SH-SY5Y (cell line): ENCODE results near the gene NRIP1.

ENCODE experiments used
- GATA2 ChIP-seq: IDR thresholded peaks from 2 replicates; pipeline ENCODE4 v1.6.1; 2011; ENCODE audit warnings: mild to moderate bottlenecking, low read depth, low read length
- GATA3 ChIP-seq: IDR thresholded peaks from 2 replicates; pipeline ENCODE4 v1.6.1; 2011; ENCODE audit warnings: low read depth, mild to moderate bottlenecking, low read length, moderate library complexity

NRIP1 gene, protein sequence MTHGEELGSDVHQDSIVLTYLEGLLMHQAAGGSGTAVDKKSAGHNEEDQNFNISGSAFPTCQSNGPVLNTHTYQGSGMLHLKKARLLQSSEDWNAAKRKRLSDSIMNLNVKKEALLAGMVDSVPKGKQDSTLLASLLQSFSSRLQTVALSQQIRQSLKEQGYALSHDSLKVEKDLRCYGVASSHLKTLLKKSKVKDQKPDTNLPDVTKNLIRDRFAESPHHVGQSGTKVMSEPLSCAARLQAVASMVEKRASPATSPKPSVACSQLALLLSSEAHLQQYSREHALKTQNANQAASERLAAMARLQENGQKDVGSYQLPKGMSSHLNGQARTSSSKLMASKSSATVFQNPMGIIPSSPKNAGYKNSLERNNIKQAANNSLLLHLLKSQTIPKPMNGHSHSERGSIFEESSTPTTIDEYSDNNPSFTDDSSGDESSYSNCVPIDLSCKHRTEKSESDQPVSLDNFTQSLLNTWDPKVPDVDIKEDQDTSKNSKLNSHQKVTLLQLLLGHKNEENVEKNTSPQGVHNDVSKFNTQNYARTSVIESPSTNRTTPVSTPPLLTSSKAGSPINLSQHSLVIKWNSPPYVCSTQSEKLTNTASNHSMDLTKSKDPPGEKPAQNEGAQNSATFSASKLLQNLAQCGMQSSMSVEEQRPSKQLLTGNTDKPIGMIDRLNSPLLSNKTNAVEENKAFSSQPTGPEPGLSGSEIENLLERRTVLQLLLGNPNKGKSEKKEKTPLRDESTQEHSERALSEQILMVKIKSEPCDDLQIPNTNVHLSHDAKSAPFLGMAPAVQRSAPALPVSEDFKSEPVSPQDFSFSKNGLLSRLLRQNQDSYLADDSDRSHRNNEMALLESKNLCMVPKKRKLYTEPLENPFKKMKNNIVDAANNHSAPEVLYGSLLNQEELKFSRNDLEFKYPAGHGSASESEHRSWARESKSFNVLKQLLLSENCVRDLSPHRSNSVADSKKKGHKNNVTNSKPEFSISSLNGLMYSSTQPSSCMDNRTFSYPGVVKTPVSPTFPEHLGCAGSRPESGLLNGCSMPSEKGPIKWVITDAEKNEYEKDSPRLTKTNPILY (N-terminal part only)

DNA sequence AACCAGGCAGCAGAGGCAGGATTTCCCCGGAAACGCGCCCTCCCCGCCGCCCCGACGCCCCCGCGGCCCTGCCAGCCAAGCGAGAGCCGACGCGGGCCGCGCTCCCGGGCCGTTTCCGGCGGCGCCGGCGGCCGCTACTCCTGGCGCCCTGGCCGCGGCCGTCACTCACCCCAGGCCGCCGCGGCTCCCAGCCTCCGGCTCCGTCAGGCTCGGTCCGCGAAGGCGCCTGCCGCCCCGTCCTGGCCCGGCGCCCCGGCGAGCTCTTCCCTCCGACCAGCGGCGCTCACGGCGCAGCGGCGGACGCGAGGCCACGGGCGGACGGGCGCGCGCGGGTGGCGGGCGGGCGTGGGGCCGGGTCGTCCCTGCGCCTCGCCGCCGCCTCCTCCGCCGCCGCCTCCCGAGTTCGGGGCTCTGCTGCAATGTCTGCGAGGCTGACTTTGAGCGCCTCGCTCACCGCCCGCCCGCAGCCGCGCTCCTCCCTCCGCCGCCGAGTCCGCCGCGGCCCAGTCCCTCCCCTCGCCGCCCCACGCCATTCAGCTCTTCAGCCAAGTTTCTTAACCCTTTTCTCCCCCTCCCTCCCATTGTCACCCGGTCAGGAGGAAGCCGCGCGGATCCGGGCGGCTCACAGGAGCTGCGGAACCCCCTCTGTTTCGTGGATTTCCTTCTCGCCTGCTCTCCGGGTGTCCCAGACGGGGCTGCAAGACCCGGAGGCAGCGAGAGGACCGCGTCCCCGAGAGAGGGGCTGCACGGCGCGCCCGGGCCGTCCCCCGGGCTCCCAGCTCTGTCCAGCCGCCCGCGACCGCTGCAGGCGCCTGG lies at the start of gene NRIP1:
Gene NRIP1, minus strand, starts transcription at position 425 of the 816 bp plus-strand sequence. CDS start 96,808 bp downstream, outside the sequence.
- no peak for TF ChIP-seq GATA2
- no peak for TF ChIP-seq GATA3

GRCh38 chr21:15112858-15113257 lies 48.1 kb upstream of the NRIP1 start:
- no peak for TF ChIP-seq GATA2

DNA sequence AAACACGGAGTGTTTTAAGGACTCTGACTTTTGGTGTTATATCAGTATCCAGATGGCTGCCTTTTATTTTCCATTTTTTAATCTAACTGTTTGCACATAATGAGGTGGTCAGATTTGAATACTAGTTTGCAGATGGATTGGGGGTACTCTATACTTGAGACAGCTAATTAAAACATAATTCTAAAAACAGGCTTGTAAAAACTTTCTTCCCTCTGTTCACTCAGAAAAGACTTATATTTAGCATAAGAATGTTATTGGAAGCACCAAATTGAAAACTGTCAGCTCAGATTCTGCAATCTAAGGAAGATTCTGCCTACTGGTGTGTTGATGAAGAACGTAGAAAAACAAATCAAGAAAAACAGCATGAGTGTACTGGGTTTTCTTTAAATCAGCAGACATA lies 44.0 kb upstream of the NRIP1 start:
- no peak for TF ChIP-seq GATA2
- no peak for TF ChIP-seq GATA3

DNA sequence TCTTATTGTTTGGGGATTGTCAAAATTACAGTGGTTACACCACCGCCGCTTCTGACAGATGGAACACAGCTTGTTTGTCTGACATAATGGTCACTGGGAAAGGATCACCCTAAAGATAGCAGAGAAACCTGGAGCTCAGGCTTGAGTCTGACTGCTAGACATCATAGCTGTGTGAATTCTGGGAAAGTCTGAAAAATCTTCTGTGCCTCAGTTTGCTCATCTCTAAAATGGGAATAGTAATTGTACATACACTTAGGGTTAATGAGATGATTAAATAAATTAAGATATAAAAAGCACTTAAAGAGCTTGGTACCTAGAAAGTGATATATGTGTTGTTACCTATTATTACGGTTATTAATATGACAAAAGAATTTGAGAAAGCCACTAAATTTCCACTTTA lies 39.7 kb upstream of the NRIP1 start:
- TF ChIP-seq GATA2 = no peak
- no peak for TF ChIP-seq GATA3

GRCh38 chr21:15098908-15099307 lies 34.1 kb upstream of the NRIP1 start:
- no peak for TF ChIP-seq GATA2
- TF ChIP-seq GATA3 = no peak

DNA sequence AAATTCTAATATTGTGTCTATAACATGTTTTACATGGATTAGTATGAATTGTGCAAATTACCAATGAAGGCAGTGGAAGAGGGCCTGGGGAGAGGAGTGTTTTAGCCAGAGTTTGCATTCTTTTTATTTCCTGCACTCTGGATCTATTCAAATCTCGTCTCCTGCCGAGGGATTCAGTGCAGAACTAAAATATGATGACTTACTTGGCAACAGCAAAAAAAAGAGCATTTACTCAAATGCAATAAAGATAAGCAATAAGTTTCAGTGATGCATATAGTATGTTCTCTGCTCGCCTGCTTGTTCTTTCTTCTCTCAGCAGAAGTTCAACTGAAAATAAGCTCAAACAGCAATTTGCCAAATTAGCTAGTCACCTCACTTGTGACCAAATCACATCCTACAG lies 33.4 kb upstream of the NRIP1 start:
- no peak for TF ChIP-seq GATA3

DNA sequence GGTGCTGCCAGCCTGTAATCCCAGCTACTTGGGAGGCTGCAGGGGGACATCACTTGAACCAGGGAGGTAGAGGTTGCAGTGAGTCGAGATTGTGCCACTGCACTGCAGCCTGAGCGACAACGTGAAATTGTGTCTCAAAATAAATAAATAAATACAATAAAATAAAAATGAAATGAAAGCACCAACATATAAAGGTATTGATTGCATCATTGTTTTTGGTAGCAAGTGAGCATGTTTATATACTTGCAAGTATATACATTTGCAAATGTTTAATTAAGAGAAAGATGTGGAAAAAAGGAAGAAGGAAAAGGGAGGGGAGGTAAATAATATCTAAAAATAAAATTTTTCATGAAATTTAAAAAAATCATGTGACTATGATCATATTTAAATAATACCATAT lies 32.8 kb upstream of the NRIP1 start:
- TF ChIP-seq GATA2 (no peak), GATA3 (no peak)

GRCh38 chr21:15096146-15096545 lies 31.3 kb upstream of the NRIP1 start:
- TF ChIP-seq GATA3 (no peak), GATA2 (no peak)

DNA sequence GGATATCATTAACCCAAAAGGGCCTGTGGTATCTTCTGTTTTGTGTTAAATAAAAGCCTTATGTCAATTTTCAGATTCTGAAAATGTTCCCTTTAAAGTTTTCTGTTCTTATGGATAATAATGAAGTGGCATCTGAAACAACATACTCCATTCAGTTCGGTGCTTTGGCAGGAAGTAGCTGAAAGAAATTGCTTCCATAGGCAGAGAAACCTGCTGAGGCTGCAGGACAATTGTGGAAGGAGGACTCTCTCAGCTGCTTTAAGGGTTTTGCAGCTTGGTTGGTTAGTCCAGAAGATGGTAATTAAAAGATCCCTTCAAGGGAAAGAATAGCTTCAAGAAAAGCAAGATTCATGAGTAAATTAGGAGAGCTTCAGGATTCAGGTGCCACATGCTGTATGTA lies 30.5 kb upstream of the NRIP1 start:
- no peak for TF ChIP-seq GATA3
- TF ChIP-seq GATA2 = no peak

GRCh38 chr21:15094706-15095105 lies 29.9 kb upstream of the NRIP1 start:
- TF ChIP-seq GATA2 = no peak
- no peak for TF ChIP-seq GATA3

GRCh38 chr21:15093216-15093615 lies 28.4 kb upstream of the NRIP1 start:
- TF ChIP-seq GATA2 = no peak
- TF ChIP-seq GATA3 = no peak

DNA sequence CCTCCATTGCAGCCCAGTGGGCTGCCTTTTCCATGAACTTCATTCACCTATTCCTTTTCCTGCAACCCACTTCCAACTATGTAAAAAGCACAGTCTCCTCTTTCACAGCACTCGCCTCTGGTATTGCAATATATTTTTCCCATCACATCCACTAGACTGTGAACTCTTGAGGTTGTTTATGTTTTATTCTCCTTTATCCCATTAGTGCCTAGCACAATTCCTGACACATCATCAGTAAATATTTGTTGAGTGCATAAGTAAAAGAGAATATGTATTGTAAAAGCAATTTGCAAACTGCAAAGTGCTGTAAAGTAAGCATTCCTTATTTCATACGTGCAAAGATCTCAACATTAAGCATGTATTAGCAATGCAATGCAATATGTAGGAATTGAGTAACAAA lies 27.9 kb upstream of the NRIP1 start:
- TF ChIP-seq GATA2 = no peak
- TF ChIP-seq GATA3 = no peak

GRCh38 chr21:15090390-15090789 lies 25.6 kb upstream of the NRIP1 start:
- TF ChIP-seq GATA3 = no peak
- TF ChIP-seq GATA2 = no peak

DNA sequence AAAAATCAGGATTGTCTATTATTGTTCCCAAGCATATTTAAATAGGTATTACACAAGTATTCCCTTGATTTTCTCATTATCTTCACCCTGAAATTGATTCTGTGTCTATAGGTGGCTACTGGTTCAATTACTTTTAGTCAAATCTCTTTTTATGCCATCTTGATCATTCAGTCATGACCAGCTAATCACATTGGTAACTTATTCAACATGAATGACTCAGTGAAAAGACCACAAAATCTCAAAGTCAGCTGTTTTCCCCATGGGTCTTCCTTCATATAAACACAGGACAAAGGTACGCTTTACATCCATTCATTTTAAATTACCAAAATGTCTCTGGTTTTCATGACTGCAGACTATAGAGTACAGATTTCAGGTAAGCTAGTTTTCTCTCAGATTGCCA lies 23.7 kb upstream of the NRIP1 start:
- no peak for TF ChIP-seq GATA3
- no peak for TF ChIP-seq GATA2

DNA sequence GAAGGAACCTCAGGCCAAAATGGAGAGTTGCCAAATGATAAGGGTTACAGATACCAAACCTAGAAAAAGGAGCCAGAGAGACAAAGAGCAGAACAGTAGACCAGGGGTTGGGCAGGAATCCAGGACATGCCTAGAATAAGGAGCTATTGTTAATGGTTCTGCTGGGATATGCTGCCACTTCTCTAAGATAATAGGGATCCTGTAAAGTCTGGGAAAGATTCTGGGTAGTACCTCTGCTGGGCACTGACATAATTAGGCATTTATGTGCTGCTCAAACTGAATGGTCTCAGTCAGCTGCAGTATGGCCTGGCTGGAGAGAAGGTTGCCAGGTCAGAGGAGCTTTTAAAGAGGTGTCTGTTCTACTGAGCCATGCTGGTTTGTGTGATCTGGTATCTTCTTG lies 19.9 kb upstream of the NRIP1 start:
- TF ChIP-seq GATA2 (no peak), GATA3 (no peak)
